Activated naive CD8-positive, alpha-beta T cell (primary cell): Measurements from ENCODE around the gene FIGNL2.
"Not testable (repeated sequence)": the region's sequence is repeated elsewhere in the genome, so short reads cannot be mapped to it uniquely, and the experiment has no call there.

Experiments
- H3K27ac Mint-ChIP-seq: one replicate; pipeline ENCODE4 v1.8.0; 2021; ENCODE audit warnings: mixed read lengths
- H3K27me3 Mint-ChIP-seq: one replicate; pipeline ENCODE4 v1.8.0; 2021; ENCODE audit warnings: mixed read lengths
- H3K36me3 Mint-ChIP-seq: one replicate; pipeline ENCODE4 v1.8.0; 2021; ENCODE audit warnings: mixed read lengths
- H3K4me1 Mint-ChIP-seq: one replicate; pipeline ENCODE4 v1.8.0; 2021; ENCODE audit warnings: low read depth, mixed read lengths
- H3K4me3 Mint-ChIP-seq: one replicate; pipeline ENCODE4 v1.8.0; 2021; ENCODE audit warnings: mild to moderate bottlenecking, mixed read lengths
- H3K9me3 Mint-ChIP-seq: one replicate; pipeline ENCODE4 v1.8.0; 2021; ENCODE audit warnings: low read depth, mixed read lengths

The FIGNL2 gene

DNA sequence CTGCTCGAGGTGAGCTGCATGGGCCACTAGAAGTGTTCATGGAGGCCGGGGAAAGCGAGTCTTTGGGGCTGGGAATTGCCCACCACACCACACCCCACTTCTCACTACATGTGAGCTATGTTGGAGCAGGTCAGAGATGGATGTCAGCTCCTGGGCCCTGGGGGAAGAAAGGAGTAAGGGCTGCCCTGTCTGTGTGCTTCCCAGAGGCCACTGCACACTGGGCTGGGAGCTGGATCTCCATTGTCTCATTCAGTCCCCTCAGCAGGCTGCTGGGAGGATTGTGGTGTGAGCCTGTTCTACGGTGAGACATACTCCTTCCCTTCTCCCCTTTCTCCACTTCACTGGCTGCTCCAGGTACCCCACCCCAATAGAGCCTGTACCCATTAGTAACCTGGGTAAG is 10.5 kb downstream of the FIGNL2 start:
- Mint-ChIP-seq H3K4me1 (peaks cover 3% of the 10 kb centered on the region), H3K27ac (no peak overlapping the region), H3K27me3 (peaks cover 9% of the 10 kb centered on the region), H3K36me3 (no peaks in the 10 kb centered on the region), H3K4me3 (no peak overlapping the region), H3K9me3 (no peaks in the 10 kb centered on the region)

GRCh38 chr12:51837286-51837685 is 11.2 kb downstream of the FIGNL2 start:
- Mint-ChIP-seq H3K4me3 (no peak overlapping the region), H3K4me1 (peaks cover 10% of the 10 kb centered on the region), H3K27me3 (peaks cover 15% of the 10 kb centered on the region), H3K27ac (no peak overlapping the region), H3K9me3 (no peaks in the 10 kb centered on the region), H3K36me3 (no peaks in the 10 kb centered on the region)

GRCh38 chr12:51836827-51837173 is 11.7 kb downstream of the FIGNL2 start:
- no peaks in the 10 kb centered on the region for H3K9me3 Mint-ChIP-seq
- peaks cover 15% of the 10 kb centered on the region for H3K27me3 Mint-ChIP-seq
- no peak overlapping the region for H3K27ac Mint-ChIP-seq
- peaks cover 12% of the 10 kb centered on the region for H3K4me1 Mint-ChIP-seq
- H3K36me3 Mint-ChIP-seq = no peaks in the 10 kb centered on the region
- H3K4me3 Mint-ChIP-seq = no peak overlapping the region

DNA sequence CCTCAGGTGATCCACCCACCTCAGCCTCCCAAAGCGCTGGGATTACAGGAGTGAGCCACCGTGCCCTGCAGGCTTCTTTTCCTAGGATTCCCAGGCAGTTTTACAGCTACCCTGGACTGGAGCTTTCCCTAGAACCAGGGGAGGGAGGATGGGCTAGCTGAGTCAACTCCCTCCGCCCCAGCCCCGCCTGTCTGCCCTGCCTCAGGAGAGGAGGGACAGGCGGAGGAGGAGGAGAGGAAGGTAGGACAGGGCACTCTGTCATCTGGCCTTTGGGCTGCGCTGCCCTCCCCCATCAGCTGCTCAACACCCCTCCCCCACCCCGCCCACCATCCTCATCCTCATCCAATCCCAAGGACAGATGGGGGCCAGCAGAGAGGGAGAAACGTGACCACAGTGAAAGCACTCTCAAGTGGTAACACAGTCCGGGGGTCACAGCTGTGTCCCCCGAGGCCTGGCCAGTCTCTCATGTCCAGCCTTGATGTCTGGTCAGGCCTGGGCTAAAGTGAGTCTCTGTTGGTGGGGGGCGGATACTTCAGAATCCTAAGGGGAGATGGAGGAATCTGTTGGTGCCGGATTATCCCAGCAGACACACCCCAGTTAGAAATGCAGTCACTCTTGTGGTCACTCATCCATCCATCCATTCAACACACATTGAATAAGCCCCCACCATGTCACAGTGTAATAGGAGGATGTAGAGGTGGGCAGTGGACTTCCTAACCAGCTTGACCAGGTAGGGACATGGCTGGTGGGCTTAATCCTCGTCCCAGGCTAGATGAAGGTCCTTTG is 12.3 kb downstream of the FIGNL2 start:
- Mint-ChIP-seq H3K36me3 (no peaks in the 10 kb centered on the region), H3K9me3 (no peaks in the 10 kb centered on the region), H3K4me3 (no peak overlapping the region), H3K4me1 (peaks cover 12% of the 10 kb centered on the region), H3K27me3 (peaks cover 15% of the 10 kb centered on the region), H3K27ac (no peak overlapping the region)

- Mint-ChIP-seq H3K9me3 (no peaks in the 10 kb centered on the region), H3K27ac (no peak overlapping the region), H3K36me3 (no peaks in the 10 kb centered on the region), H3K4me3 (no peak overlapping the region), H3K27me3 (peaks cover 16% of the 10 kb centered on the region), H3K4me1 (peaks cover 12% of the 10 kb centered on the region)
These were observed 14.1 kb downstream of the FIGNL2 start for GRCh38 chr12:51834411-51834810.

- no peak overlapping the region for H3K4me3 Mint-ChIP-seq
- H3K27ac Mint-ChIP-seq = no peak overlapping the region
- no peaks in the 10 kb centered on the region for H3K9me3 Mint-ChIP-seq
- peaks cover 14% of the 10 kb centered on the region for H3K4me1 Mint-ChIP-seq
- H3K27me3 Mint-ChIP-seq = peaks cover 16% of the 10 kb centered on the region
- H3K36me3 Mint-ChIP-seq = no peaks in the 10 kb centered on the region
These were observed 14.9 kb downstream of the FIGNL2 start for GRCh38 chr12:51833448-51834227.

DNA sequence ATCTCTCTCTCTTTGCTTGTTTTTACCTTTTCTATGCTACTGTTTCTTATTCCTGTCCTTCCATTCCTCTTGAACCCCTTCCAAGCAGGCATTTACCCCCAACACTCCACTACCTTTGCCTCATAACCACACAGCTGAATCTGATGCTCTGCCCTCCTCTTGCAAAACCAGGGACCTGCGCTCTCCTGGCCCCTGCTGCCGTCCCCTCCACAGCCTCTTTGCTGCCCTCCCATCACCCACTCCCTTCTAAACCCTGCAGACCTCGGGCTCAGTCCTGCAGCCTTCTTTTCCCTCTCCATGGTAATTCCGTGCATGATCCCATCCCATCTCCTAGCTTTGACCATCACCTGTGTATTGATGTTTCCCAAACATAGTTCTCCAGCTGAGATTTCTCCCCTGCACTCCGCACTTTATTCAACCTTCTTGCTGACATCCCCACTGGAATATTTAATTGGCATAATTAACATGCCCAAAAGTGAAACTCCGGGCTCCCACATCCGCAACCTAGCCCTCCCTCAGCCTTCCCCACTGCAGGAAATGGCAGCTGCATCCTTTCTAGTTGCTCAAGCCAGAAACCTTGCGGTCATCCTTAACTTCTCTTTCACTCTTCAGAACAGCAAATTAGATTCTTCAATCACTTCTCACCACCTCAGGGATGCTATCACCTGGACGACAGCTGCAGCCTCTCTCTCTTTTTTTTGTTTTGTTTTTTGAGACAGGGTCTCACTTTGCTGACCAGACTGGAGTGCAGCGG is 16.0 kb downstream of the FIGNL2 start:
- Mint-ChIP-seq H3K4me3 (peak overlapping the region; percentile 38), H3K9me3 (no peaks in the 10 kb centered on the region), H3K27me3 (peaks cover 16% of the 10 kb centered on the region), H3K4me1 (peaks cover 25% of the 10 kb centered on the region), H3K27ac (no peak overlapping the region), H3K36me3 (no peaks in the 10 kb centered on the region)

GRCh38 chr12:51831817-51832216 is 16.7 kb downstream of the FIGNL2 start:
- H3K27me3 Mint-ChIP-seq = peaks cover 16% of the 10 kb centered on the region
- peaks cover 30% of the 10 kb centered on the region for H3K4me1 Mint-ChIP-seq
- not testable (repeated sequence) for H3K36me3 Mint-ChIP-seq, H3K4me3 Mint-ChIP-seq, H3K9me3 Mint-ChIP-seq, H3K27ac Mint-ChIP-seq

DNA sequence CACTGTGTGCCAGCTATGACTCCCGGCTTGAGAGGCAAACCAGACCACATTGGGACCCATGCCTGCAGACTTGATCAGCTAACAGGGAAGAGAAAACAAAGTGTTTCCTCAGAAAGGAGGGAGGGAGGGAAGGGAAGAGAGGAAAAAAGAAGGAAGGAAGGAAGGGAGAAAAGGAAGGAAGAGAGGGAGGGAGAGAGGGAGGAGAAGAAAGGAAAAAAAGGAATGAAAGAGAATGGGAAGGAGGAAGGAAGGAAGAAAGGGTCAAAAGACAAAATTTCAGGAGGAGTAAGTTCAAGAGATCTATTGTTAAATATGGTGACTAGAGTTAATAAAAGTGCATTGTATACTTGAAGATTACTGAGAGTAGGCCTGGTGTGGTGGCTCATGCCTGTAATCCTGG is 18.9 kb downstream of the FIGNL2 start:
- Mint-ChIP-seq H3K4me1 (peaks cover 30% of the 10 kb centered on the region), H3K4me3 (no peak overlapping the region), H3K9me3 (no peaks in the 10 kb centered on the region), H3K36me3 (no peaks in the 10 kb centered on the region), H3K27me3 (peaks cover 16% of the 10 kb centered on the region), H3K27ac (no peak overlapping the region)

GRCh38 chr12:51829011-51829481 is 19.5 kb downstream of the FIGNL2 start:
- Mint-ChIP-seq H3K27me3 (peaks cover 16% of the 10 kb centered on the region), H3K36me3 (no peaks in the 10 kb centered on the region), H3K27ac (no peak overlapping the region), H3K9me3 (no peaks in the 10 kb centered on the region), H3K4me1 (peaks cover 32% of the 10 kb centered on the region), H3K4me3 (no peak overlapping the region)

- peak overlapping the region; percentile 86 for H3K27ac Mint-ChIP-seq
- H3K4me1 Mint-ChIP-seq = peaks cover 37% of the 10 kb centered on the region
- peak overlapping the region; percentile 30 for H3K4me3 Mint-ChIP-seq
- H3K9me3 Mint-ChIP-seq = no peaks in the 10 kb centered on the region
- H3K36me3 Mint-ChIP-seq = no peaks in the 10 kb centered on the region
- peaks cover 11% of the 10 kb centered on the region for H3K27me3 Mint-ChIP-seq
These were observed 20.3 kb downstream of the FIGNL2 start for GRCh38 chr12:51827925-51828818.

DNA sequence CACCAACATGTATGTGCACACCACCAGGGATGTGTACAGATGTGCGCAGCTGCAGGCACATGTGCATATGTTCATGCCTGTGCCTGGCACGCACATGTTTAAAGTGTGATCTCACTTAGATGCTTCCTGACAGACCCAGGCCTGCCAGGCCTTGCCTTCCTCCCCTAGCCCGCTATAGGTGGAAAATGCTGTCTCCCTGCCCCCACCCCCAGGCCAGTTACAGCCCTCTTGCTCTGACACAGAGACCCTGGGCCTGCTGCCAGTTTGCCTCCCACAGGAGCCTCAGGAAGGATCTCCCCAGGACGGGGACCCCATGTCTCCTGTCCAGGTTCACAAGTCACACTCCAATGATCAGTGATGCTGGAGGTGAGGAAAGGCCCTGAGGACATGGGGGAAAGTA is 21.6 kb downstream of the FIGNL2 start:
- peaks cover 33% of the 10 kb centered on the region for H3K4me1 Mint-ChIP-seq
- H3K9me3 Mint-ChIP-seq = no peaks in the 10 kb centered on the region
- H3K27me3 Mint-ChIP-seq = peaks cover 4% of the 10 kb centered on the region
- H3K36me3 Mint-ChIP-seq = no peaks in the 10 kb centered on the region
- H3K4me3 Mint-ChIP-seq = no peak overlapping the region
- H3K27ac Mint-ChIP-seq = peak overlapping the region; percentile 10

GRCh38 chr12:51825216-51825615 is 23.3 kb downstream of the FIGNL2 start:
- Mint-ChIP-seq H3K27me3 (no peaks in the 10 kb centered on the region), H3K9me3 (no peaks in the 10 kb centered on the region), H3K4me3 (no peak overlapping the region), H3K4me1 (peaks cover 33% of the 10 kb centered on the region), H3K27ac (no peak overlapping the region), H3K36me3 (no peaks in the 10 kb centered on the region)

DNA sequence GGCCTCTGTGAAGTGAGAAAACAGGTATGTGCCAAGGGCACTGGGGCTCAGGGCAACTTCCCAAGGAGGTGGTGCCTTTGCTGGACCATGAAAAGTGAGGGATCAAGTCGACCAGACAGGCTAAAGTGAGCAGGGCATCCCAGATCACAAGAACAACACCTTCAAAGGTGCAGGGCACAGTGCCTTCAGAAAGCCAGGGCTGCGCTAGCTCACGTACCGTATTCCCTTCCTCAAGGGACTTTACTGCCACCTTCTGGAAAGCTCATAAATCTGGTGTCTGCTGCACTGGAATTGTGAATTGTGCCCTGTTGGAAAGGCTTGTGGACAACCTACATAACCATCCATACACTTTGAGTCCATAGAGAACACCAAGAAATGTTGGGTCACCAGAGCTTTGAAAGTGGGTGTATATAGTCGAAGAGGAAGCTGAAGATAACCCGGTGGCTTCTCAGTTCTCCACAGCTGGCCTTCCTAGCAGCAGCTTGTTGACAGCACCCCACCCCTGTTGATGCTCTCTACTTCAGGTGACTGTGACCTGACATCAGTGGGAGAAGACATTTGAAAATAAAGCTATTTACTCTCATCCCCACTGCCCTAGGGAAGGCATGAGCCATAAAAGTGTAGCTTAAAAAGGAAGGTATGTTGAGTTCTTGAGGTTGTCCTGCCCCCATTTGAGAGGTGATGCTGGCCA is 24.5 kb downstream of the FIGNL2 start:
- Mint-ChIP-seq H3K36me3 (no peaks in the 10 kb centered on the region), H3K4me1 (peaks cover 40% of the 10 kb centered on the region), H3K9me3 (no peaks in the 10 kb centered on the region), H3K27ac (no peak overlapping the region), H3K27me3 (no peaks in the 10 kb centered on the region), H3K4me3 (peak overlapping the region; percentile 36)
